IgD-negative memory B cell (primary cell): ENCODE measurements around the gene SH3GL1. TPM values are rescaled to one million over a fixed set of nuclear protein-coding genes. Genes with fewer than 3 reads are reported as not detected.

Experiments used
- H3K27ac Mint-ChIP-seq, 3 donors: one replicate each; pipeline ENCODE4 v1.8.0; 2020 to 2022; ENCODE audit warnings: mild to moderate bottlenecking in 3 of 3, mixed read lengths in 3 of 3, moderate library complexity in 1 of 3
- H3K27me3 Mint-ChIP-seq: one replicate; pipeline ENCODE4 v1.8.0; 2021; ENCODE audit warnings: mixed read lengths
- H3K36me3 Mint-ChIP-seq: one replicate; pipeline ENCODE4 v1.8.0; 2020; ENCODE audit warnings: mild to moderate bottlenecking, mixed read lengths
- H3K4me1 Mint-ChIP-seq, 3 donors: one replicate each; pipeline ENCODE4 v1.8.0; 2020 to 2022; ENCODE audit warnings: mixed read lengths in 3 of 3, mild to moderate bottlenecking in 1 of 3
- H3K4me3 Mint-ChIP-seq, 4 donors: one replicate each; pipeline ENCODE4 v1.8.0; 2020 to 2022; ENCODE audit warnings: mild to moderate bottlenecking in 4 of 4, mixed read lengths in 4 of 4, moderate library complexity in 3 of 4
- H3K9me3 Mint-ChIP-seq, 3 donors: one replicate each; pipeline ENCODE4 v1.8.0; 2020 to 2021; ENCODE audit warnings: mixed read lengths in 3 of 3, mild to moderate bottlenecking in 1 of 3
- polyA plus RNA-seq: library from polyadenylated mRNA; unstranded; fragments of 300-500 nt; fragmentation: Illumina TruSeq; gene quantifications from one replicate; pipeline ENCODE4 v1.2.3, GENCODE V29; 2021

Gene SH3GL1, protein sequence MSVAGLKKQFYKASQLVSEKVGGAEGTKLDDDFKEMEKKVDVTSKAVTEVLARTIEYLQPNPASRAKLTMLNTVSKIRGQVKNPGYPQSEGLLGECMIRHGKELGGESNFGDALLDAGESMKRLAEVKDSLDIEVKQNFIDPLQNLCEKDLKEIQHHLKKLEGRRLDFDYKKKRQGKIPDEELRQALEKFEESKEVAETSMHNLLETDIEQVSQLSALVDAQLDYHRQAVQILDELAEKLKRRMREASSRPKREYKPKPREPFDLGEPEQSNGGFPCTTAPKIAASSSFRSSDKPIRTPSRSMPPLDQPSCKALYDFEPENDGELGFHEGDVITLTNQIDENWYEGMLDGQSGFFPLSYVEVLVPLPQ
- 23.7 TPM for polyA plus RNA-seq

DNA sequence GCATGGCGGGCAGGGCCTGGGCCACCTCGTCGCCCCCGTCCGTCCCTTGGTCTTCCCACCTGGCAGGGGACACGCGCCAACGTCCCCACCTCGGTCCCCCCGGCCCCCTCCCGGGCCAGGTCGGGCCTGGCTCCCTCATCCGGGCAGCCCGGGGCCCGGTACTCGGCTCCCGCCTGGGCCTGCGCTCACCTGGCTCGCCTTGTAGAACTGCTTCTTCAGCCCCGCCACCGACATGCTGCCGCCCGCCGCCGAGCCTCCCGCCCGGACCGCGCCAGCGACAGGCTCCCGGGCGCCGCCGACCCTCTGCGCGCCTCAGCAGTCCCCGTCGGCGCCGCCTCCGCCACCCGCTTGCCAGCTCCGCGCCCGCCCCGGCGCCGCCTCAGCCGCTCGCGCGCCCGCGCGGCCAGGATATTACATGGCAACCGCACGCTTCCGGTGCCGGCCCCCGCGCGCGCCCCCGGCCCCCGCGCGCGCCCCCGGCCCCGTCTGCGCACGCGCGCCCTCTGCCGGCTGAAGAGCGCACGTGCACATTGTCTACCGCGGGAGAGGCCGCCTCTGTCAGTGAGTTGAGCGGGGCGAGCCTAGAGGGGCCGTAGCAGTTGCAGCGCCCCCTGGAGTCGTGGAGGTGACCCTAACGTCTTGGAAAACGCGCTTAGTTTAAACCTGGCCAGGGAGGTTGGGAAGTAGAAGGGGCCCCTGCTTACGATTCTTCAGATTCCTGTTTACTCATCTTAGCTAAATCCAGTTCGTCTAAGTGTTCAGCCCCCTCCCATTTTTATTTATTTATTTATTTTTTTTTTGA lies at the start of gene SH3GL1:
Gene SH3GL1, minus strand, starts transcription at position 413 of the 802 bp plus-strand sequence. Its CDS starts 179 bp downstream, at position 234.
- H3K4me3 Mint-ChIP-seq: peak within 1 kb of the TSS; percentile 83 to 93 (median 89)
- H3K27ac Mint-ChIP-seq: peak within 1 kb of the TSS; percentile 93 to 98 (median 97)
- no peaks in the 10 kb centered on the region for H3K9me3 Mint-ChIP-seq
- peaks cover 31 to 40% (median 37%) of the 10 kb centered on the region in 3 donors for H3K4me1 Mint-ChIP-seq
- no peaks in the 10 kb centered on the region for H3K27me3 Mint-ChIP-seq
- no peaks in the 10 kb centered on the region for H3K36me3 Mint-ChIP-seq

- H3K27ac Mint-ChIP-seq: peak overlapping the region in 1 of 3 donors; percentile 21
- no peaks in the 10 kb centered on the region for H3K27me3 Mint-ChIP-seq
- H3K4me3 Mint-ChIP-seq: no peak overlapping the region
- no peaks in the 10 kb centered on the region for H3K9me3 Mint-ChIP-seq
- H3K36me3 Mint-ChIP-seq: no peaks in the 10 kb centered on the region
- peaks cover 0 to 1% (median 0%) of the 10 kb centered on the region in 3 donors for H3K4me1 Mint-ChIP-seq
These were observed 49.3 kb upstream of the SH3GL1 start for GRCh38 chr19:4449639-4450028.

DNA sequence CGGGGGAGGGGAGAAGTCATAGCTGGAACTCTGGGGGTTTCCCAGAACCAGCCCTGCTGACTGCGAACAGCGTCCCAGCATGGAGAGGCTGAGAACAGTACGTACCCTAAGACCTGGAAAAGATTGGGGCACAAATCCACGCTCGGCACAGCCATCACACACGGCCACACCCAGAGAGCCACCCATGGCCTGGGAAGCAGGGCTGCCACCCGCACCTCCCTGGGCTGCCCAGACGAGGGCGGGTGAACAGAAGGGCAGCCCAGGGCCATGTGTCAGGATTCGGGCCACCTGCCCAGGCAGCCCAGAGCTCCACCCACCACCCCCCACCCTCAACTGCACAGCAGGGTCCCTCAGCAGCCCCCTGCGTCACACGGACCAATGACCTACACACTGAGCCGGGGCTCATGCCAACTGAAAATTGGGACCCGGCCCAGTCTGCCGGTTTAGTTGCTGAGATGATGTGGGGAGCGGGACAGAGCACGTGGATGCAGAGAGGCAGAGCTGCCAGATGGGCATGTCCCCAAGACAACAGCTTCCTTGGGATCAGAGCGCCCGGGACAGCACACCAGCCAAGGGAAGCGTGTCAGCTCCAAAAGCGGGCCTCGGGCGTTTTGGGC lies 48.8 kb upstream of the SH3GL1 start:
- no peak overlapping the region for H3K4me3 Mint-ChIP-seq
- peak overlapping the region in 1 of 3 donors; percentile 21 for H3K27ac Mint-ChIP-seq
- no peaks in the 10 kb centered on the region for H3K9me3 Mint-ChIP-seq
- no peaks in the 10 kb centered on the region for H3K36me3 Mint-ChIP-seq
- H3K27me3 Mint-ChIP-seq: no peaks in the 10 kb centered on the region
- H3K4me1 Mint-ChIP-seq: peaks cover 0 to 1% (median 0%) of the 10 kb centered on the region in 3 donors

DNA sequence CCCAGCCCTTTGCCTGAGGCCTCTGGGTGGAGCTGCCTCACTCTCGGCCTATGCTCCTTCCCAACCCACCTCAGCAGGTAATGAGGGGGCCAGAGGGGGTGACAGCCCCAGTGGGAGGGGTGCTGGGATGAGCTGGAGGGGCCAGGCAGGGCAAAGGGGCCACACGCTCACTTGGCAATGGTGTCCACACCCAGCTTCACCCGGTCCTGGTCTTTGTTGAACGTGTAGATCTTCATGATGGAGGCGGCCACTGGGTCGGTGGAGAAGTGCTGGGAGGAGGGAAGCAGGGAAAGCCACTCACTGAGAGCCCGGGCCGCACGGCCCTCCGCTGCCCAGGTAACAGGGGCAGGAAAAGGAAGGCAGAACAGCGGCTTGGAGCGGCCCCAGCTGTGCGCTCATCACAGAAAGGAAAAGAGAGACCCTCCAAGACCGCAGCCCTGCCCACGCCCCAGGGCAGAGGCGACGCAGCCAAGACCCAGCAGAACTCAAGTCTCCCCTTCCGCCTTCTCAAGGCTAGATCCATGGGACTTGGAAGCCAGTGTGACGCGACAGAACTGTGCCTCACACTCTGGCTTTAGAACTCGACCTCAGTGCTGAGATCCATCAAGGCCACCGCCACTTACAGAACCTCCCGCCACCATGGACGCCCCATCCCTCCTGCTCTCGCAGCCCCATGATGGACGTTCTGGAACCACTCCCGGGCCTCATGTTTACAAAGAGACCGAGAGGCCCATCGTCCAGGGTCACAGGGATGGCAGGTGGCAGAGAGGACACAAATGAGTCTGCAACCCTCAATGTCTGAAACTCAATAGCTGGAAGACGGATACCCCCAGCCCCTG lies 48.0 kb upstream of the SH3GL1 start:
- Mint-ChIP-seq H3K4me3 (no peak overlapping the region), H3K36me3 (no peaks in the 10 kb centered on the region), H3K27me3 (no peaks in the 10 kb centered on the region), H3K4me1 (peaks cover 0 to 1% (median 0%) of the 10 kb centered on the region in 3 donors), H3K9me3 (no peaks in the 10 kb centered on the region), H3K27ac (no peak overlapping the region)

GRCh38 chr19:4447327-4448146 lies 47.2 kb upstream of the SH3GL1 start:
- Mint-ChIP-seq H3K9me3 (no peaks in the 10 kb centered on the region), H3K27ac (no peak overlapping the region), H3K4me1 (peaks cover 0 to 7% (median 1%) of the 10 kb centered on the region in 3 donors), H3K36me3 (no peaks in the 10 kb centered on the region), H3K27me3 (no peaks in the 10 kb centered on the region), H3K4me3 (no peak overlapping the region)

DNA sequence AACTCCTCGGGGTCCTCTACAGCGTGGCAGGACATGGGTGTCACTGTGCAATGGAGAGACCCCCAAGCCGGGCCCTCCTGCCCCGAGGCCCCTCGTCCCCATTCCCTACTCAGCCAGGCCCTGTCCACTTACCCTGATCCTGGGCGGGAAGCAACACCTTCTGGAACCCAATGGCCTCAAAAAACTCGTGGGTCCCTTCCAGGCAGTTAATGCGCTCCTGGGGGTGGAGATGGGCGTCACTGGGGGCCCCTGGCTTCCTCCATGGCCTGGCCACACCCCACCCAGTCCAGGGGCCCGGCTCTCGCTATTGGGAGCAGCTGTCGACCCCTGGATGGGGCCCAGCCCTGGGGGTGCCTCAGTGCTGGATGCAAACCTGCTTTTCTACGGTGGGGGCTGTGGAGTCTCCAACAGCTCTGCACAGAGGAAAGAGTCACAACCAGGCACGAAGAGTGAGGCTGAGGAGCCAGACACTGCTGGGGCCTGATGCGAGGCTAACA lies 46.4 kb upstream of the SH3GL1 start:
- Mint-ChIP-seq H3K4me3 (no peak overlapping the region), H3K36me3 (no peaks in the 10 kb centered on the region), H3K4me1 (peaks cover 0 to 14% (median 9%) of the 10 kb centered on the region in 3 donors), H3K27ac (no peak overlapping the region), H3K9me3 (no peaks in the 10 kb centered on the region), H3K27me3 (no peaks in the 10 kb centered on the region)

DNA sequence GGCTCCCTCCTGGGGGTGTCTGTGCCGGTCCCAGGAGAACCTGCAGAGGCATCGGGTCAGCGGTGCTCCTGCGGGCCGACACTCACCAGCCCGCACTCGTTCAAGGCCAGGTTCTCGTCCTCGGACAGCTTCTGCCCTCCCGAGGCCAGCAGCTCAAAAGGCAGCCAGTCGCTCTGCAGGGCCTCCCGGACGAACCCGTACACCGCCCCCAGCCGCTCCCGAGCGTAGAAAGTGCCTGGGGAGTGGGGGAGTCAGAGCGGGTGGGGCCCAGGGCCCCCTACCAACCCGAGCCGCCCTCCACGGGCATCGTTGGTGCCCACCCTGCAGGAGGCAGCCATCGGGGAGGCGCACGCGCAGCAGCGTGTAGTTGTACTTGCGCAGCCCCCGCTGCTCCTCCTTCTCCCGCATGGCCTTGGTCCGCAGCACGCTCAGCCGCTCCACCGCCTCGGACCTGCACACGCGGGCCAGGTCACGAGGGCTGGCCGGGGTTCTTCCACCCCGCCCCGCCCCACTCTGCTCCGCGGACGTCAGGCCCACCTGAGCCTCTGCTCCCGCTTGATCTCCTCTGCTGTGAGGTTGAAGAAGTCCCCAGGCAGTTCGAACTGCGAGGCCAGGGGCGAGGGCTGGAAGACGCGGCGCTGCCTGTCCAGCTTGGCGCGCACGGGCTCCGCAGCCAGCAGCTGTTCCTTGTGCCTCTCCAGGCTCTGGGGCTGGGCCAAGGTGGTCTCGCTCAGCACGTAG lies 45.8 kb upstream of the SH3GL1 start:
- Mint-ChIP-seq H3K27me3 (no peaks in the 10 kb centered on the region), H3K9me3 (no peaks in the 10 kb centered on the region), H3K27ac (no peak overlapping the region), H3K4me3 (no peak overlapping the region), H3K36me3 (no peaks in the 10 kb centered on the region), H3K4me1 (peaks cover 0 to 14% (median 9%) of the 10 kb centered on the region in 3 donors)

- H3K27me3 Mint-ChIP-seq: no peaks in the 10 kb centered on the region
- peaks cover 0 to 15% (median 8%) of the 10 kb centered on the region in 3 donors for H3K4me1 Mint-ChIP-seq
- peak overlapping the region in 1 of 3 donors; percentile 18 for H3K27ac Mint-ChIP-seq
- no peaks in the 10 kb centered on the region for H3K9me3 Mint-ChIP-seq
- H3K4me3 Mint-ChIP-seq: no peak overlapping the region
- no peaks in the 10 kb centered on the region for H3K36me3 Mint-ChIP-seq
These were observed 44.7 kb upstream of the SH3GL1 start for GRCh38 chr19:4444765-4445741.

GRCh38 chr19:4443966-4444764 lies 43.8 kb upstream of the SH3GL1 start:
- Mint-ChIP-seq H3K4me1 (peaks cover 0 to 15% (median 10%) of the 10 kb centered on the region in 3 donors), H3K27me3 (no peaks in the 10 kb centered on the region), H3K9me3 (no peaks in the 10 kb centered on the region), H3K27ac (peak overlapping the region in 1 of 3 donors; percentile 18), H3K4me3 (no peak overlapping the region), H3K36me3 (peaks cover 3% of the 10 kb centered on the region)

- peaks cover 0 to 15% (median 11%) of the 10 kb centered on the region in 3 donors for H3K4me1 Mint-ChIP-seq
- peaks cover 4% of the 10 kb centered on the region for H3K36me3 Mint-ChIP-seq
- peak overlapping the region in 1 of 3 donors; percentile 84 for H3K27ac Mint-ChIP-seq
- H3K4me3 Mint-ChIP-seq: peak overlapping the region in 3 of 4 donors; percentile 3 to 51 (median 41)
- no peaks in the 10 kb centered on the region for H3K9me3 Mint-ChIP-seq
- H3K27me3 Mint-ChIP-seq: no peaks in the 10 kb centered on the region
These were observed 42.8 kb upstream of the SH3GL1 start for GRCh38 chr19:4443188-4443587.

DNA sequence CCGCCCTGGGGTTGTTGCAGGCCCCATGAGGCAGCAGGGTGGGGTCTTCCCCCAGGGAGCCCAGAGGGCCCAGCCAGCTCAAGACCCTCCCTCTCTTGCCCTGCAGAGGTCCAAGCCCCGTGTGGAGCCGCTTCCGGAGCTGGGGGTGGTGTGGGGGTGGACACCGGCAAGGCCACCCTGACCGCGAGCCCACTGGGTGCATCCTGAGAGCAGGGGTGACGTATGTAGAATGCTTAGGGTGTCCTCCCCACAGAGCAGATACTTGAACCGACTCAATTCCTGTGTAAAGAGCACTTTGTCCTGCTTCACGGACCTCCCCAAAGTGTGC lies 42.4 kb upstream of the SH3GL1 start:
- Mint-ChIP-seq H3K36me3 (peaks cover 6% of the 10 kb centered on the region), H3K4me3 (peak overlapping the region in 2 of 4 donors; percentile 3 to 51), H3K27me3 (no peaks in the 10 kb centered on the region), H3K27ac (peak overlapping the region in 2 of 3 donors; percentile 84 to 95), H3K9me3 (no peaks in the 10 kb centered on the region), H3K4me1 (peaks cover 0 to 15% (median 11%) of the 10 kb centered on the region in 3 donors)
